Endothelial cell (in vitro differentiated cells): Measurements from ENCODE around the gene ATP6V1G2. TPM values are rescaled to one million over a fixed set of nuclear protein-coding genes. Genes with fewer than 3 reads are reported as not detected.
A peak's percentile ranks its signal among the peaks of the same experiment; 100 is the strongest.

Experiments used
- DNase-seq: peaks from one replicate; pipeline ENCODE4 v3.0.0; 2021; ENCODE audit warnings: low spot score
- H3K27ac Mint-ChIP-seq: one replicate; pipeline ENCODE4 v1.8.0; 2021; ENCODE audit warnings: mixed read lengths, inconsistent platforms; ENCODE audit not compliant: unreplicated experiment
- H3K27me3 Mint-ChIP-seq: one replicate; pipeline ENCODE4 v1.8.0; 2021; ENCODE audit warnings: mild to moderate bottlenecking, moderate library complexity, mixed read lengths, inconsistent platforms; ENCODE audit not compliant: unreplicated experiment
- H3K36me3 Mint-ChIP-seq: one replicate; pipeline ENCODE4 v1.8.0; 2021; ENCODE audit warnings: mild to moderate bottlenecking, low read depth, mixed read lengths, inconsistent platforms; ENCODE audit not compliant: unreplicated experiment
- H3K4me1 Mint-ChIP-seq: one replicate; pipeline ENCODE4 v1.8.0; 2021; ENCODE audit warnings: mild to moderate bottlenecking, mixed read lengths, inconsistent platforms; ENCODE audit not compliant: unreplicated experiment
- H3K4me3 Mint-ChIP-seq: one replicate; pipeline ENCODE4 v1.8.0; 2021; ENCODE audit warnings: mild to moderate bottlenecking, mixed read lengths, inconsistent platforms; ENCODE audit not compliant: unreplicated experiment
- H3K9me3 Mint-ChIP-seq: one replicate; pipeline ENCODE4 v1.8.0; 2021; ENCODE audit warnings: mixed read lengths, inconsistent platforms; ENCODE audit not compliant: unreplicated experiment
- total RNA-seq: library from RNA; stranded (reverse); fragmentation: NEBNext Ultra II Directional; extraction: Animal tissue kit (Norgen Biotek cat#: 25700); gene quantifications from one replicate; pipeline ENCODE4 v1.2.1, GENCODE V29; 2021; ENCODE audit not compliant: unreplicated experiment
- TF ChIP-seq, protein P1 (sequence below): fragments of 200-600 bp; sonication (generic); IDR thresholded peaks from one replicate; pipeline ENCODE4 v1.5.0; 2021; ENCODE audit warnings: antibody characterized with exemption; ENCODE audit not compliant: unreplicated experiment

Gene ATP6V1G2
- total RNA-seq, 1 donor from 2014 or later, result 1.8 TPM

DNA sequence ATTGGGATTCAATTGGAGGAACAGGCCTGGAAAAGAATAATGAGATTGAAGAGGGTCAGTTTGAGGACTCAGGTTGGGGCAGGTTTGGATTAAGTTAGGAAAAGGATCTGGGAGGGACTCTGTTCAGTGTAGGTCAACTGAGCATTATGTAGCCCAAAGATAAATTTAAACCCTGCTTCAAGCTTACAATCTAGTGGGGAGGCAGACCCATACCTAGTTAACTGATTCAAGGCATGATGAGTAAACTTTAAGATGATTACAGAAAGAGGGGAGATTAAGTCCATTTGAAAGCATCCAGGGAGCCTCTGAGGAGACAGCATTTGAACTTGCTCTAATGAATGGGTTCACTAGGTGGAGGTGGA, 14.3 kb upstream of the ATP6V1G2 start:
- Mint-ChIP-seq H3K27me3 (peaks cover 10% of the 10 kb centered on the region), H3K36me3 (peaks cover 20% of the 10 kb centered on the region), H3K4me3 (peak overlapping the region; percentile 61), H3K27ac (peak overlapping the region; percentile 92), H3K4me1 (peaks cover 31% of the 10 kb centered on the region), H3K9me3 (no peaks in the 10 kb centered on the region)
- TF ChIP-seq, protein P1, sequence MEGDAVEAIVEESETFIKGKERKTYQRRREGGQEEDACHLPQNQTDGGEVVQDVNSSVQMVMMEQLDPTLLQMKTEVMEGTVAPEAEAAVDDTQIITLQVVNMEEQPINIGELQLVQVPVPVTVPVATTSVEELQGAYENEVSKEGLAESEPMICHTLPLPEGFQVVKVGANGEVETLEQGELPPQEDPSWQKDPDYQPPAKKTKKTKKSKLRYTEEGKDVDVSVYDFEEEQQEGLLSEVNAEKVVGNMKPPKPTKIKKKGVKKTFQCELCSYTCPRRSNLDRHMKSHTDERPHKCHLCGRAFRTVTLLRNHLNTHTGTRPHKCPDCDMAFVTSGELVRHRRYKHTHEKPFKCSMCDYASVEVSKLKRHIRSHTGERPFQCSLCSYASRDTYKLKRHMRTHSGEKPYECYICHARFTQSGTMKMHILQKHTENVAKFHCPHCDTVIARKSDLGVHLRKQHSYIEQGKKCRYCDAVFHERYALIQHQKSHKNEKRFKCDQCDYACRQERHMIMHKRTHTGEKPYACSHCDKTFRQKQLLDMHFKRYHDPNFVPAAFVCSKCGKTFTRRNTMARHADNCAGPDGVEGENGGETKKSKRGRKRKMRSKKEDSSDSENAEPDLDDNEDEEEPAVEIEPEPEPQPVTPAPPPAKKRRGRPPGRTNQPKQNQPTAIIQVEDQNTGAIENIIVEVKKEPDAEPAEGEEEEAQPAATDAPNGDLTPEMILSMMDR, result no peak
- no peak for DNase-seq

DNA sequence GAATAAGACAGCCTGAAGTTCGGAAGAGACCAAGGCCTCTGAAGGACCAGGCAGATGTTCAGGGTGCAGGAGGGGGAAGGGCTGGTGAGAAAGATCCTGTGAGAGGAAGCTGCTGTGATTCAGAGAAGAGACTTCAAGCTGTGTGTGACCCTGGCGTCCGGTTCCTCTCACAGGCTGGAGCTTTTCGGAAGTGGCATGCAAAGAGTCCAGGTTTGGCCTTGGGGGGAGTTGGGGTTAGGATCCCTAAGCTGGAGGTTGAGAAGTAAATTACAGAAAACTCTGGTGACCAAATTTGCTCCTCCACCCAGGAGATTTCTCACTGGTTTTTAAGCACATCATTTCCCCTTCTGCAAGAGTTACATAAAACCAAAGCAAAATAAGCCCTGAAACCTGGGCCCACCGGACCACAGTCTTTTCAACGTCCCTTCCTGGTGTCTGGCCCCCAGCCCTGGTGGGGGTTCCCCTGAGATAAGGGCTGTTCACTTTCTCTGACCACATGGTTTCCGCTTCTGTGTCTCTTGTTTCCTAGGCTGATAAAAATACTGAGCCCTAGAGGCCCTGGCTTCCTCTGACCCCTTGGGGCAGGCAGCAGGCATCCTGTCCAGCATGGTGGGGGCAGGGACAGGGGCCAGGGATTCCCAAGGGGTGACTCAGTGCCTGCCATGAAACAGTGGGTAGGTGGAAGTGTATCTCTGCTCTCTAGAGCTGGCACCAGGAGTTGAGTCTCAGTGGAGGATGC, 13.7 kb upstream of the ATP6V1G2 start:
- H3K27me3 Mint-ChIP-seq, result peaks cover 10% of the 10 kb centered on the region
- DNase-seq, result peak; percentile 68
- H3K36me3 Mint-ChIP-seq, result peaks cover 20% of the 10 kb centered on the region
- H3K4me3 Mint-ChIP-seq, result peak overlapping the region; percentile 61
- no peaks in the 10 kb centered on the region for H3K9me3 Mint-ChIP-seq
- H3K27ac Mint-ChIP-seq, result peak overlapping the region; percentile 92
- TF ChIP-seq, protein P1, result no peak
- H3K4me1 Mint-ChIP-seq, result peaks cover 31% of the 10 kb centered on the region

DNA sequence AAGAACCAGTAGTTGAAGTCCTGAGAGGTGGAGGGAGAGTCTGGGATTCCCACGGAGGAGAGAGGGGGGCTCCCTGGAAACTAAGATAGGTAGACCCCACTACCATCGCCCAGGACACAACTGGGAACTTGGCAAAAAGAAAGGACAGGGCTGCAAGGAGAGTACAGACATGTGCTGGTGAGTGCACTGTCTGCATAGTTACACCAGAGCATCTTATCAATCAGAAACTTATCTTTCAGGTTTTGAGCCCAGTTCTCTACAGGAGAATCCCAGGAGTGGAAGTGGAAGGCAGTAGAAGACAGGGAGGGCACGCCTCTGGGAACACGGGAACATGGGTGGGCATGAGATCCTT, 13.2 kb upstream of the ATP6V1G2 start:
- Mint-ChIP-seq H3K4me3 (peak overlapping the region; percentile 40), H3K9me3 (no peaks in the 10 kb centered on the region), H3K36me3 (peaks cover 20% of the 10 kb centered on the region), H3K27ac (peak overlapping the region; percentile 92), H3K4me1 (peaks cover 31% of the 10 kb centered on the region), H3K27me3 (peaks cover 7% of the 10 kb centered on the region)
- TF ChIP-seq, protein P1, result no peak
- no peak for DNase-seq

DNA sequence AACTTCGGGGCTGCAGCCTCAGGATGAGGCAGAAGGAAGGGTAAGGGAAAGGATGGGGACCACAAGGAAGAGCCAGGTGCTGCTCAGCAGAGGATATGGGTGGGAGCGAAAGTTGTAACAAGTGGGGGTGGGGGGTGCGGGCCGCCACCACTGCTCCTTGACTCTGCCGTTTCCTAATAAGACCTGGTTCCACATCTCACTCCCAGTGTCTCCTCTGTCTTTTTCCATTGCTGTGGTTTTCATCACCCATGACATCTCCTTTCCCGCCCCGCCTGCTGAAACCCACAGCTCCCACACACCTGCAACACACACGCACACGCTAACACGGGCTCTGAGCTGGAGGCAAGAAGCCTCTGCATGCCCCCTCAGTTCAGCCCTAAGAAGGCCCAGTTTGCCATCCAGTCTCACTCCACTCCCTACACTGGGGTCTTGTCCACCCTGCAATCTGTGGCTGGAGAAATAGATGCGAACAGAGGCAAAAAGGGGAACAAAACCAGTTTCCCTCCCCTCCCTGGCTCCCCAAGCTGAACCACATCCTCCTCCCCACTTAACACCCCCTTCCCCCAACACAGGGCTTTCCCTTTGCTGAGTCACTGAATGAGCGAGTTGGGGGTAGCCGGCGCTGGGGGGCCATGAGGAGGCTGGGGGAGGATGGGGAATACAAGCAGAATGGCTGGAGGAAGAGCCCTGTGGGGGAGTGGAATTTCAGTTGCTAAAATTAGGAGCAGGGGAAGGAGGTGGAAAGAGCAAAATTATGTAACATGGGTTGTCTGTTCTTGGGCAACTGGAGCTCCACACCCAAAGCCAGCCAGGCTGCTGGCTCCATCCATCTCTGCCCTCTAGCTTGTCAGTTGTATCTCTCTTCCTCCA, 12.5 kb upstream of the ATP6V1G2 start:
- Mint-ChIP-seq H3K27ac (peak overlapping the region; percentile 92), H3K4me1 (peaks cover 31% of the 10 kb centered on the region), H3K9me3 (no peaks in the 10 kb centered on the region), H3K27me3 (peaks cover 6% of the 10 kb centered on the region), H3K4me3 (peak overlapping the region; percentile 40), H3K36me3 (peaks cover 20% of the 10 kb centered on the region)
- TF ChIP-seq, protein P1, result no peak
- DNase-seq, result no peak

DNA sequence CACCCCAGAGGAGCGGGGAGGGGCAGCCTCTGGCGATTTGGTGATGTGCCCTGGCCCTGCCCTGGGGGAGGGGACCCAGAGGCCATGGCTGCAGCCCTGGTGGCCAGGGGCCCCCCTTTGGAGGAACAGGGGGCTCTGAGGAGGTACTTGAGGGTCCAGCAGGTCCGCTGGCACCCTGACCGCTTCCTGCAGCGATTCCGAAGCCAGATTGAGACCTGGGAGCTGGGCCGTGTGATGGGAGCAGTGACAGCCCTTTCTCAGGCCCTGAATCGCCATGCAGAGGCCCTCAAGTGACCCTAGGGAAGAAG, 11.9 kb upstream of the ATP6V1G2 start:
- TF ChIP-seq, protein P1, result no peak
- peaks cover 31% of the 10 kb centered on the region for H3K4me1 Mint-ChIP-seq
- H3K36me3 Mint-ChIP-seq, result peaks cover 20% of the 10 kb centered on the region
- H3K27me3 Mint-ChIP-seq, result peaks cover 5% of the 10 kb centered on the region
- H3K9me3 Mint-ChIP-seq, result no peaks in the 10 kb centered on the region
- peak overlapping the region; percentile 57 for H3K27ac Mint-ChIP-seq
- DNase-seq, result no peak
- H3K4me3 Mint-ChIP-seq, result no peak overlapping the region
